NT2/D1 (cell line): Measurements from ENCODE around the gene TMEM150A.
"Not testable (repeated sequence)": the region's sequence is repeated elsewhere in the genome, so short reads cannot be mapped to it uniquely, and the experiment has no call there.

Experiments
- DNase-seq: peaks from one replicate; pipeline ENCODE4 v3.0.0-alpha.2; 2011; ENCODE audit warnings: low read depth, low spot score
- H3K27me3 ChIP-seq: 2 replicates; pipeline ENCODE4 v1.6.0; 2011; ENCODE audit warnings: mild to moderate bottlenecking; ENCODE audit not compliant: insufficient read length, insufficient read depth
- H3K36me3 ChIP-seq: 2 replicates; pipeline ENCODE4 v1.6.1; 2011; ENCODE audit warnings: mild to moderate bottlenecking, low read length, mixed read lengths; ENCODE audit not compliant: insufficient read depth, insufficient read length
- H3K4me1 ChIP-seq: 2 replicates; pipeline ENCODE4 v1.5.1; 2011; ENCODE audit not compliant: insufficient read depth, insufficient read length
- H3K4me3 ChIP-seq: 2 replicates; pipeline ENCODE4 v1.5.1; 2011; ENCODE audit warnings: low read depth; ENCODE audit not compliant: insufficient read length
- H3K9ac ChIP-seq: 2 replicates; pipeline ENCODE4 v1.6.0; 2011; ENCODE audit warnings: low read depth; ENCODE audit not compliant: insufficient read length
- H3K9me3 ChIP-seq: 2 replicates; pipeline ENCODE4 v1.5.1; 2011; ENCODE audit warnings: mild to moderate bottlenecking, low read length; ENCODE audit not compliant: insufficient read depth
- SUZ12 ChIP-seq: IDR thresholded peaks from 2 replicates; pipeline ENCODE4 v1.6.1; 2011; ENCODE audit not compliant: insufficient read length, insufficient read depth; ENCODE audit errors: extremely low read depth
- YY1 ChIP-seq: IDR thresholded peaks from 2 replicates; pipeline ENCODE4 v1.6.1; 2011; ENCODE audit not compliant: insufficient read length, insufficient read depth
- ZNF274 ChIP-seq: IDR thresholded peaks from 2 replicates; pipeline ENCODE4 v1.6.1; 2011; ENCODE audit warnings: mild to moderate bottlenecking, low read depth, low read length

The TMEM150A gene

DNA sequence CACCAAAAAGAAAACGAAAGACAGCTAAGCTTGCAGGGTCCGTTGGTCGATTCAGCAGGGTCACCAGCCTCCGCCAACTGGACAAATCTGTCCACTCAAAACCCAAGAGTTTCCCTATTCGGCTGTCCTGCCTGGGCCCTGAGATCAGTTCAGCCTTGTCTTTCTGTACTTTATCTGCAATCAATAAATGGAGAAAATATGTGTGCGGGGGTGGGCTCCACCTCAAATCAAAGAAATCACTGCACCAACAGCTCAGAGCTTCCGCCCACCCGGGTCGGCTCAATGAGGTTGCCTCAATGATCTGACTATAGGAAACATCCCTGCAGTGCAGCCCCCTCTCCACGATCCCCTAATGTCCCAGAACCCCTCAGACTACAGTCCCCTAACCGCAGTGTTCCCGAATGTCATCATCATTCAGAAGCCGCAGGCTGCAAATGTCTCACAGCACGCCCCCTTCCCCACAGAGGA lies 41.7 kb downstream of the TMEM150A start:
- Histone ChIP-seq H3K36me3 (peaks cover 29% of the 10 kb centered on the region), H3K27me3 (no peaks in the 10 kb centered on the region), H3K9ac (peak overlapping the region; percentile 80), H3K4me3 (peak overlapping the region; percentile 77), H3K9me3 (no peaks in the 10 kb centered on the region), H3K4me1 (no peaks in the 10 kb centered on the region)
- no peak for DNase-seq
- TF ChIP-seq SUZ12 = no peak
- no peak for TF ChIP-seq ZNF274
- TF ChIP-seq YY1 = no peak

DNA sequence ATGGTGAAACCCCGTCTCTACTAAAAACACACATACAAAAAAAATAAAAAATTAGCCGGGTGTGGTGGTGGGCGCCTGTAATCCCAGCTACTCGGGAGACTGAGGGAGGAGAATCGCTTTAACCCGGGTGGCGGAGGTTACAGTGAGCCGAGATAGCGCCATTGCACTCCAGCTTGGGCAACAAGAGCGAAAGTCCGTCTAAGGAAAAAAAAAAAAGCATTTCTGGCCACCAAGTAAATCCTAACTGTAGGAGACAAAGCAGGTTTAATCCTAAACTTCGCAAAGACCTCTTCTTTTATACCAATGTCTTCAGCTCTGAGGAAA lies 42.1 kb downstream of the TMEM150A start:
- DNase-seq, H3K27me3 ChIP-seq, H3K9me3 ChIP-seq, H3K4me1 ChIP-seq: not testable (repeated sequence)
- Histone ChIP-seq H3K4me3 (peak overlapping the region; percentile 77), H3K36me3 (peaks cover 32% of the 10 kb centered on the region), H3K9ac (peak overlapping the region; percentile 80)

DNA sequence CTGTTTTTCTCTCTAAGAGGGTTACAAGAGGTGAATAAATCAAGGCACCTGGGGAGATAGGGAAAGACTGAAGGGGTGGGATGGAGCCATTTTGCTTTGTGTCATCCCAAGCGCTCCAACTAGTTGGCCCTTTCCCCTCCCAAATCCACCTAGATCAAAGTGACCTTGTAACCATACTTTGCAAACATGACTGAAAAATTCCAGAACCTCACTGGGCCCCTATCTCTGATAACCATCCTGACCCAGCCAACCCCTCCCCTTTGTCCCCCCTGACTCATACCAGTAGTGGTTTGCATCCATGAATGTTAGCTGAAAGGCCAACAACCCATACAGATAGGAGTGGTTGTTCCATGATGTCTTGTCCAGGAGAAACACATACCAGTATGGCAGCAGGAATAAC lies 44.3 kb downstream of the TMEM150A start:
- Histone ChIP-seq H3K36me3 (peaks cover 51% of the 10 kb centered on the region), H3K4me1 (no peaks in the 10 kb centered on the region), H3K9me3 (no peaks in the 10 kb centered on the region), H3K27me3 (no peaks in the 10 kb centered on the region), H3K4me3 (no peak overlapping the region), H3K9ac (no peak overlapping the region)
- DNase-seq = no peak
- TF ChIP-seq YY1 = no peak
- no peak for TF ChIP-seq SUZ12
- no peak for TF ChIP-seq ZNF274

DNA sequence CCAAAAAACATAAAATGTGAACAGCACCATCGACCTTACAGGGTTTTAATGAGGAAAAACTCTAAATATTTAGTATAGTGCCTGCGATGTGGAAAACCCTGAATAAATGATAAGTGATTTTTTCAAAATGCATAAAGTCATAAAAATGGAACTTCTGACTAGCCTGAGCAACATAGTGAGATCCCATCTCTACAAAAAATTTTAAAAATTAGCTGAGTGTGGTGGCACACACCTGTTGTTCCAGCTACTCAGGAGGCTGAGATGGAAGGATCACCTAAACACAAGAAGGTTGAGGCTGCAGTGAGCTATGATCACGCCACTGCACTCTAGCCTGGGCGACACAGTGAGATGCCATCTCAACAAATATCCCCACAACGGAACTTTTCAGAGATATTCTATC lies 45.4 kb downstream of the TMEM150A start:
- Histone ChIP-seq H3K36me3 (peaks cover 61% of the 10 kb centered on the region), H3K4me1 (no peaks in the 10 kb centered on the region), H3K27me3 (no peaks in the 10 kb centered on the region), H3K4me3 (no peak overlapping the region), H3K9me3 (no peaks in the 10 kb centered on the region), H3K9ac (no peak overlapping the region)
- no peak for DNase-seq
- no peak for TF ChIP-seq ZNF274
- TF ChIP-seq SUZ12 = no peak
- no peak for TF ChIP-seq YY1

DNA sequence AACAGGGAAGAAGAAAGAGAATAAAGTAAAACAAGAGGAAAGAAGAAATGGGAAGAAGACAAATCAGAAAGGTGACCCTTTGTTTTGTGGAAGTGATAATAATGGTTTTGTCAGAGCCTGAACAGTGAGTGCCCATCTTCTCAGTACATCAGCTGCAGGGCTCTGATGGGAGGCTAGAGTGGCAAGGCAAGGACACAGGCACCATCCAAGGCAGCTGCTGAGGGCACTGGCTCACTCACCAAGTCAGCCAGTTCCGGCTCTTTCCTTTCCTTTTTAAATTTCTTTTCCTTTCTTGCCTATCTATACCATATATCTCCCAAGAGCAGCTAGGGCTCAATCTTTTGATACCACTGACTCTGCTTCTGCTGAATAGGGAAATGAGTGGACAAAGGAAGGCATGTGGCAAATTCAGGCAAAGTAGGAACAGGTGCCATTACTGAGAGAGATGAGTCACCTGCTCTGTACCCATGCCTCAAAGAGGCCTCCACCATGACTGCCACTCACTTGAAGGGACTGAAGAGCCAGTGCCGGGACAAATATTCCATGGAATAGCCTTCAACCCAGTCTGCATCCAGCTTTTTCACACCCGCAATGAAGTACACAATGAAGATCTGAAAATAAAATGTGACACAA lies 47.4 kb downstream of the TMEM150A start:
- Histone ChIP-seq H3K36me3 (peaks cover 81% of the 10 kb centered on the region), H3K9me3 (no peaks in the 10 kb centered on the region), H3K4me1 (no peaks in the 10 kb centered on the region), H3K9ac (no peak overlapping the region), H3K4me3 (no peak overlapping the region), H3K27me3 (no peaks in the 10 kb centered on the region)
- DNase-seq = no peak
- TF ChIP-seq YY1 = no peak
- no peak for TF ChIP-seq SUZ12
- TF ChIP-seq ZNF274 = no peak

DNA sequence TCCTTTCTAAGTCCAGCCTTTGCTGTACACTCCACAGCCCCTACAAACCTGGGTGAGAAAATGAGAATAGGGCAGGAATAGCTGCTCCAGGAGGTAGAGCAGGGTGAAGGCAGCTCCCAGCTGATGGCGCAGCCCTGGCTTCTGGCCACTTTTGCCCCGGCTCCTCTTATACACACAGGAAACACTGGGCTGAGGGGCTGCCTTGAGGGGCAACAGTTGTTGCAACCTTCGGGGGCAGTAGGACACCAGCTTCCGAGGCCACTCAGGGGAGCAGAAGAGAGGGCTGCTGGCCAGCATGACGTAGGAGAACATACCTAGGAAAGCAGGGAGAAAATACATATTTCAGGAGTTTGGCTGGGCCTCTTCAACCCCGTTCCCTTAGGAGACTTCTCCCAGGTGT lies 49.3 kb downstream of the TMEM150A start:
- Histone ChIP-seq H3K4me1 (no peaks in the 10 kb centered on the region), H3K36me3 (peaks cover 81% of the 10 kb centered on the region), H3K9ac (no peak overlapping the region), H3K27me3 (no peaks in the 10 kb centered on the region), H3K4me3 (no peak overlapping the region), H3K9me3 (no peaks in the 10 kb centered on the region)
- no peak for DNase-seq
- no peak for TF ChIP-seq YY1
- no peak for TF ChIP-seq ZNF274
- no peak for TF ChIP-seq SUZ12

DNA sequence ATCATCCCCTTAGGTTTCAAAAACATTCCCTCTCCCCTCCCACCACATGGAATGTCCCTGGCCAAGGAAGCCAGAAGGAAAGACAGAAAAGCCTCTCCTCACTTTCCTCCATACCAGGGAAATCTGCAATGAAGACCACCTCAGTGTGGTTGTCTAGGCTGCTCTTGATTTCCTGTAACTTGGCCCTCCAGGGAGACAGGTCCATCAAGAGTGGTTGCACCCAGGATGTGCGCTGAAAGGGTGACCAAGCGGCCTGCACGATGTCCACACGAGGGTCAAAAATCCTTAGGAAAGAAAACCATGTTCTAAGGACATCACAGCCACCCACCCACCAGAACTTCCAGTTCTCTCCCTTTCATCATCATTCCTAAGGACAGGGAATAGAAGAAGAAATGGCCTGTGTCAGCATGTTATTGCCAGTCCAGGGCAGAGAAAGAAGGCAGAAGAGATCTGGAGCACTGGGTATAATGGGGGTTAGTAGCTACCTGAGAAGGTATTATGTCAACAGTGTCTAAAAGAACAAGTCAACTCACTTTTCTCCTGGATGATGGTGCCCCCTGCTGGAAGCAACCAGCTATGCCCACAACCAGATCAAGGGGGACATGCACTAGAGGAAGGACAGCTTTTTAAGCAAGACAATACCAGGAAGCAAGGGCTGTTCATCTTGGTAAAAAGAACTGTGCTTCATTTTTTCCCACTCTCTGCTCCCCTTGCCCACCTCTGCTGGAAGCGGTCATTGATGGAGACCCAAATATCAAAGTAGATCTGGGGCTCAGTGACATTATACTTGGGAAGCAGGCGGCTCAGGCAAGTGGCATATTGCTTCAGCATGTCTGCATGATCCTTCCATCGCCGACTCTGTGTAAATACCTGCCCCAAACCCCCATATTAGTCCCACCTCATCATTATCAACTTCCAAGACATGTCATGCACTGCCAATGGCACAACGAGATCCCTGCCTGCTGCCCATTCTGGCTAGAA lies 50.5 kb downstream of the TMEM150A start:
- Histone ChIP-seq H3K36me3 (peaks cover 81% of the 10 kb centered on the region), H3K4me1 (no peaks in the 10 kb centered on the region), H3K27me3 (no peaks in the 10 kb centered on the region), H3K9ac (no peak overlapping the region), H3K4me3 (no peak overlapping the region), H3K9me3 (no peaks in the 10 kb centered on the region)
- DNase-seq = peak; percentile 85
- TF ChIP-seq ZNF274 (no peak), YY1 (no peak), SUZ12 (no peak)
